Nephron progenitor cell (in vitro differentiated cells): ENCODE results near the gene XRN2.

ENCODE experiments used
- DNase-seq: peaks from one replicate; pipeline ENCODE4 v3.0.0; 2021
- H3K27ac Mint-ChIP-seq: 2 replicates; pipeline ENCODE4 v1.8.0; 2021; ENCODE audit warnings: mild to moderate bottlenecking, moderate library complexity, mixed read lengths
- H3K27me3 Mint-ChIP-seq: 2 replicates; pipeline ENCODE4 v1.8.0; 2021; ENCODE audit warnings: mild to moderate bottlenecking, low read depth, mixed read lengths; ENCODE audit not compliant: poor library complexity
- H3K36me3 Mint-ChIP-seq: 2 replicates; pipeline ENCODE4 v1.8.0; 2021; ENCODE audit warnings: low read depth, mixed read lengths
- H3K4me1 Mint-ChIP-seq: 2 replicates; pipeline ENCODE4 v1.8.0; 2021; ENCODE audit warnings: mixed read lengths
- H3K4me3 Mint-ChIP-seq: 2 replicates; pipeline ENCODE4 v1.8.0; 2021; ENCODE audit warnings: mild to moderate bottlenecking, moderate library complexity, mixed read lengths
- H3K9me3 Mint-ChIP-seq: 2 replicates; pipeline ENCODE4 v1.8.0; 2021; ENCODE audit warnings: mild to moderate bottlenecking, moderate library complexity, mixed read lengths
- CTCF ChIP-seq: fragments of 200-600 bp; sonication (generic); IDR thresholded peaks from 2 replicates; pipeline ENCODE4 v1.5.0; 2021; ENCODE audit warnings: antibody characterized with exemption

XRN2 gene

GRCh38 chr20:21273755-21274386, 29.3 kb upstream of the XRN2 start:
- no peak overlapping the region for H3K27ac Mint-ChIP-seq
- H3K4me3 Mint-ChIP-seq, result no peak overlapping the region
- no peaks in the 10 kb centered on the region for H3K4me1 Mint-ChIP-seq
- no peak for DNase-seq
- no peaks in the 10 kb centered on the region for H3K36me3 Mint-ChIP-seq
- peaks cover 18% of the 10 kb centered on the region for H3K27me3 Mint-ChIP-seq
- H3K9me3 Mint-ChIP-seq, result no peaks in the 10 kb centered on the region
- TF ChIP-seq CTCF, result no peak

DNA sequence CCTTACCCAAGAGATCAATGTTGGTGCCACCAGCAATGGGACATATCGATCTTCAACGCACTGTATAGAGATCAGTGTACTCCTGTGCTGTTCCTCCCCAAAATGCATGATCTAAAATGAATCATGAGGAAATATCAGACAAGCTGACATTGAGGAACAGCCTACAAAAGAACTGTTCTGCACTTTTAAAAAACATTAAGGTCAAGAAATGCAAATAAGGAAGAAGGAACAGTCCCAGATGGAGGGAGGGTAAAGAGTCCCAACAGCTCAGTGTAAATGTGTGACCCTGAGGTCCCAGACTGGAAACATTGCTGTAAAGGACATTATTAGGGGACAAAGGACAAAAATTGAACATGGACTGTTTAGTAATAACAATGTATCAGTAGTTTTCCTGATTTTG, 24.3 kb upstream of the XRN2 start:
- no peaks in the 10 kb centered on the region for H3K36me3 Mint-ChIP-seq
- no peak overlapping the region for H3K27ac Mint-ChIP-seq
- peaks cover 31% of the 10 kb centered on the region for H3K27me3 Mint-ChIP-seq
- no peak overlapping the region for H3K4me3 Mint-ChIP-seq
- no peak for TF ChIP-seq CTCF
- H3K9me3 Mint-ChIP-seq, result peaks cover 5% of the 10 kb centered on the region
- no peaks in the 10 kb centered on the region for H3K4me1 Mint-ChIP-seq
- no peak for DNase-seq

DNA sequence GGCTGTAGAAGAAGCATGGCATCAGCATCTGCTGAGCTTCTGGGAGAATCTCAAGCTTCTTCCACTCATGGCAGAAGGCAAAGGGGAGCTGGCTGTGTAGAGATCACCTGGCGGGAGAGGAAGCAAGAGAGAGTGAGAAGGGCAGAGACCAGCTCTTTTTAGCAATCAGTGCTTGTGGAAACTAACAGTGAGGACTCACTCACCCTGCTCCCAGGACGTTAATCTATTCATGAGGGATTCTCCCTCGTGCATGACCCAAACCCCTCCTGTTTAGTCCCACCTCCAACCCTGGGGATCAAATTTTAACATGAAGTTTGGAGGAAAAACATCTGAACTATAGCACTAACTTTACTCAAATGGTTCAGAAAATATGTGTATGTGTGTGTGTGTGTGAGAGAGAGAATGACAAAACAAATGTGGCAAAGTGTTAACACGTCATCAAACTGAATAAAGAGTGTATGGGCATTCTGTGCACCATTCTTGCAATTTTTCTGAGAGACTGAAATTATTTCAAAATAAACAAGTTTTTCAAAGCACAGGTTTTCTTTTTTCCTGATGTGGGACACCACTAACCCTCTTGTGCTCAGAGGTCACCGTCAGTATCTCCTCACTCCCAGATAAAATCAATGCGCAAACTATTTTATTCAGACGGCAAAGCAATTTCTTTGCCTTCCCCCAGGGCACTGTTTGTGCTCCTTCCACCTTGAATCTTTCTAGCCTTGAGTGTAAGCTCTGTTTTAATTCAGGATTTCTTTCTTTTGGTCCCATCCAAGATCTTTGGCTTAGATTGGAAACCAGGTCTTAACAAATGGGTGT, 23.2 kb upstream of the XRN2 start:
- Mint-ChIP-seq H3K9me3 (peaks cover 11% of the 10 kb centered on the region), H3K27ac (no peak overlapping the region)

GRCh38 chr20:21280522-21281016, 22.6 kb upstream of the XRN2 start:
- no peak for TF ChIP-seq CTCF
- Mint-ChIP-seq H3K4me1 (no peaks in the 10 kb centered on the region), H3K27me3 (peaks cover 32% of the 10 kb centered on the region), H3K9me3 (peaks cover 15% of the 10 kb centered on the region), H3K36me3 (no peaks in the 10 kb centered on the region), H3K27ac (no peak overlapping the region), H3K4me3 (no peak overlapping the region)
- no peak for DNase-seq

More for the DNA sequence above, 23.2 kb upstream of the XRN2 start:
- no peak for TF ChIP-seq CTCF
- Mint-ChIP-seq H3K4me1 (no peaks in the 10 kb centered on the region), H3K36me3 (no peaks in the 10 kb centered on the region), H3K4me3 (no peak overlapping the region), H3K27me3 (peaks cover 32% of the 10 kb centered on the region)
- DNase-seq, result no peak

DNA sequence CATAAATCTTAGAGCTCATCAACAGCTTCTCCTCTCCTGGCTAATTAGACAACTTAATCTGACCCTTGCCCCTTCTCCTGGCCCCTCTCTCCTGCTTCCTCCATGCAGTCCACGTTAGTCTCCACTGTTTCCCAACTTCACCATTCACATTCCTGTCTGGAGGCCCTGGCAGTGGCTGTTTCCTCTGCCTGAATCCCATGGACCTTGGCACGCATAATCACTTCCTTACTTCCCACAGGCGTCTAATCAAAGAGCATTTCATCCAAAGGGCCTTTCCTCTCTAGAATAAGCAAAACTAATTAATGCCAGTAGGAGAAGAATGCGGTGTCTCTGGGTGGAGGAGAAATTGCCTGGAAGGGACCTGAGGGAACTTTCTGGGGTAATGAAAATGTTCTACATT, 16.4 kb upstream of the XRN2 start:
- Mint-ChIP-seq H3K36me3 (no peaks in the 10 kb centered on the region), H3K27ac (no peak overlapping the region), H3K4me3 (no peak overlapping the region), H3K4me1 (peaks cover 13% of the 10 kb centered on the region), H3K9me3 (peaks cover 15% of the 10 kb centered on the region), H3K27me3 (peaks cover 14% of the 10 kb centered on the region)
- no peak for TF ChIP-seq CTCF
- DNase-seq, result no peak
